Kasumi-1 (cell line): Measurements from ENCODE around the gene MAGEA12.
"Not testable (repeated sequence)": the region's sequence is repeated elsewhere in the genome, so short reads cannot be mapped to it uniquely, and the experiment has no call there.

Source experiments
- DNase-seq, 2 experiments: peaks; one replicate each; lab custom pipeline; 2025; lab: John Stamatoyannopoulos, UW

Gene MAGEA12

GRCh38 chrX:152761582-152761981, 28.0 kb downstream of the MAGEA12 start:
- DNase-seq: not testable (repeated sequence)

GRCh38 chrX:152766562-152766961, 33.0 kb downstream of the MAGEA12 start:
- not testable (repeated sequence) for DNase-seq

- DNase-seq: not testable (repeated sequence)
These were observed 36.2 kb downstream of the MAGEA12 start, which contains the start of gene MAGEA6 for GRCh38 chrX:152769549-152770289. TSS of gene MAGEA6 (minus strand) at chrX:152769689. CDS start at chrX:152767650, 2,039 bp downstream.

GRCh38 chrX:152787062-152787461, 53.5 kb downstream of the MAGEA12 start:
- not testable (repeated sequence) for DNase-seq
